ENCODE measurements around the gene IMPA2.
A peak's percentile ranks its signal among the peaks of the same experiment; 100 is the strongest.

The IMPA2 gene

GRCh38 chr18:11976315-11977152 lies 4.8 kb upstream of the IMPA2 start:
- Histone ChIP-seq H3K4me1 (peaks cover 3 to 8% (median 5%) of the 10 kb centered on the region in 4 donors), H3K9me3 (no peaks in the 10 kb centered on the region), H3K36me3 (no peaks in the 10 kb centered on the region), H3K27ac (no peak overlapping the region), H3K27me3 (no peaks in the 10 kb centered on the region), H3K4me3 (no peak overlapping the region)
- TF ChIP-seq, protein P1, sequence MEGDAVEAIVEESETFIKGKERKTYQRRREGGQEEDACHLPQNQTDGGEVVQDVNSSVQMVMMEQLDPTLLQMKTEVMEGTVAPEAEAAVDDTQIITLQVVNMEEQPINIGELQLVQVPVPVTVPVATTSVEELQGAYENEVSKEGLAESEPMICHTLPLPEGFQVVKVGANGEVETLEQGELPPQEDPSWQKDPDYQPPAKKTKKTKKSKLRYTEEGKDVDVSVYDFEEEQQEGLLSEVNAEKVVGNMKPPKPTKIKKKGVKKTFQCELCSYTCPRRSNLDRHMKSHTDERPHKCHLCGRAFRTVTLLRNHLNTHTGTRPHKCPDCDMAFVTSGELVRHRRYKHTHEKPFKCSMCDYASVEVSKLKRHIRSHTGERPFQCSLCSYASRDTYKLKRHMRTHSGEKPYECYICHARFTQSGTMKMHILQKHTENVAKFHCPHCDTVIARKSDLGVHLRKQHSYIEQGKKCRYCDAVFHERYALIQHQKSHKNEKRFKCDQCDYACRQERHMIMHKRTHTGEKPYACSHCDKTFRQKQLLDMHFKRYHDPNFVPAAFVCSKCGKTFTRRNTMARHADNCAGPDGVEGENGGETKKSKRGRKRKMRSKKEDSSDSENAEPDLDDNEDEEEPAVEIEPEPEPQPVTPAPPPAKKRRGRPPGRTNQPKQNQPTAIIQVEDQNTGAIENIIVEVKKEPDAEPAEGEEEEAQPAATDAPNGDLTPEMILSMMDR (IDR thresholded peaks at IDR 0.05): no peak
- intact Hi-C loops (cut with DNase I; ENCODE audit: low total_unique reads): no loop called here
- DNase-seq: peak in 1 of 2 donors; percentile 27

GRCh38 chr18:11977153-11977466 lies 4.2 kb upstream of the IMPA2 start:
- H3K27ac ChIP-seq: no peak overlapping the region
- no peaks in the 10 kb centered on the region for H3K9me3 ChIP-seq
- intact Hi-C loops (cut with DNase I; ENCODE audit: low total_unique reads): no loop called here
- H3K4me3 ChIP-seq: no peak overlapping the region
- DNase-seq: no peak
- TF ChIP-seq, protein P1 (IDR thresholded peaks at IDR 0.05): no peak
- peaks cover 3 to 8% (median 5%) of the 10 kb centered on the region in 4 donors for H3K4me1 ChIP-seq
- no peaks in the 10 kb centered on the region for H3K36me3 ChIP-seq
- H3K27me3 ChIP-seq: no peaks in the 10 kb centered on the region

DNA sequence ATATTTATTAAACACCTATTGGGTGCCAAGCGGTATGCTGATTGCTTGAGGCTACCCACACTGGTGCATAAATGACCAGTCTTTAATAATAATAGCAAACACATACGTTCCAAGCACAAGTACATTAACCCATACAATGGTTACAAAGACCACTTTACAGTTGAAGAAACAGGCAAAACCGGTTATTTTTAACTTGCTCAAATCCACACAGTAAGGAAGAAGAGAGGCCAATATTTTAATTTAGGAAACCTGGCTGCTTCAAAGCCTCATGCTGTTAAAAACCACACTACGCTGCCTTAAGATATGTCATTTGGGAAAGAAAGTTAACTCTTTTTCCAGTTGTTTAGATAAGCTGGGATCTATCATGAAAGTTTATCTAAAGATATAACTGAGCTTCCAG lies 2.4 kb upstream of the IMPA2 start:
- Histone ChIP-seq H3K4me3 (no peak overlapping the region), H3K27me3 (no peaks in the 10 kb centered on the region), H3K27ac (no peak overlapping the region), H3K36me3 (no peaks in the 10 kb centered on the region), H3K9me3 (no peaks in the 10 kb centered on the region), H3K4me1 (peaks cover 4 to 13% (median 10%) of the 10 kb centered on the region in 4 donors)
- DNase-seq: no peak
- TF ChIP-seq, protein P1 (IDR thresholded peaks at IDR 0.05): no peak
- intact Hi-C loops (cut with DNase I; ENCODE audit: low total_unique reads): no loop called here

DNA sequence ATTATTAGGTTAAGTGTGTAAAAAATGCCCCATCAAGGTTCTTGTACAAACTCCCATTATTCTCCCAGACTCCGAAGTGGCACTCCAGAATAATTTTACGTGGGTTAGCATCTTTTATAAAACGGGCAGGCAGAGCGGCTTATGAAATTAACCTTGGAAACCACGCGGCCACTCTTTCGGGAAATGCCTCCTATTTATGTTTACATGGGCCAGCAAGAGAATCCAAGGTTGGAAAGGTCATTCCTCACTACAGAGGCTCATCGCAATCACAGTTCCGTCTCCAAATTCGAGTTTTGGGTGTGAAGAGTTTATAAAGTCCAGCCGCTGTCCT lies 1.2 kb upstream of the IMPA2 start:
- no peaks in the 10 kb centered on the region for H3K27me3 ChIP-seq
- no peaks in the 10 kb centered on the region for H3K36me3 ChIP-seq
- no peaks in the 10 kb centered on the region for H3K9me3 ChIP-seq
- peak in 1 of 2 donors; percentile 32 for DNase-seq
- peaks cover 4 to 16% (median 10%) of the 10 kb centered on the region in 4 donors for H3K4me1 ChIP-seq
- H3K4me3 ChIP-seq: peak overlapping the region; percentile 75 to 88
- intact Hi-C loops (cut with DNase I; ENCODE audit: low total_unique reads): loop anchor here (5.0 kb wide), 1 partner anchor 33 kb away; no protein-coding TSS in a partner anchor
- peak overlapping the region; percentile 89 to 96 for H3K27ac ChIP-seq
- TF ChIP-seq, protein P1 (IDR thresholded peaks at IDR 0.05): no peak

DNA sequence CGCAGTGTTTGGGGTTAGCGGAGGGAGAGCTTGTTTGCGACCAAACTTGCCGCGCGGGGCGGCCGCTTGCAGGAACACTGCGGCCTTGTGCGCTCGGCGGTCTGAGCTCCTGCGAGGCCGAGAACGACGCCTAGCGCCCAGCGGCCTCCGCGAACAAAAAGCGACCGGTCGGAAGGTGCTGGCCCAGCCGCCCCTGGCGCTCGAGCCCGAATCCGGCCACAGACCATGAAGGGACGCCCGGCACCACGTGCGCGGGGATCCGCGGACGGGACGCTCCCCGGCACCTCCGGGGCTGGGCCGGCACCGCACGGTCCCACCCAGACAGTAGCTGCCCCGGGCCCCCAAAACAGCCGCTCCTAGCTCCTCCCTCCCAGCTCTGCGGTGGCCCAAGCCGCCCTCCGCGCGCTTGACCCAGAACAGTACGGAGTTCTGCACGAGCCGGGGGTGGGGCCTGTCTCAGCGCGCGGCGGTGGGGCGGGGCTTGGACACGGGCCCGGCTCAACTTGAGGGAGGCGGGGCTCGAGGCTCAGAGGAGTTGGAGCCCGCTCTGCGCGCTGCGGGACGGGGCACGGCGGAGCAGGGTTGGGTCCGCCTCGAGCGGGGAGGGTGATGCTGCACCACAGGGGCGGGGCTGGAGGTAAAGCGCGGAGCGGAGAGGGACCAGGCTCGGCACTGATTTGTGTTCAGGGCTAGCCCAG lies 664 bp upstream of the IMPA2 start:
- peak; percentile 97 to 99 for DNase-seq
- H3K27ac ChIP-seq: peak overlapping the region; percentile 89 to 96
- H3K4me3 ChIP-seq: peak overlapping the region; percentile 75 to 88
- intact Hi-C loops (cut with DNase I; ENCODE audit: low total_unique reads): loop anchor here (5.0 kb wide), 1 partner anchor 33 kb away; no protein-coding TSS in a partner anchor
- H3K27me3 ChIP-seq: no peaks in the 10 kb centered on the region
- H3K4me1 ChIP-seq: peaks cover 4 to 16% (median 10%) of the 10 kb centered on the region in 4 donors
- TF ChIP-seq, protein P1 (IDR thresholded peaks at IDR 0.05): no peak
- H3K36me3 ChIP-seq: no peaks in the 10 kb centered on the region
- H3K9me3 ChIP-seq: no peaks in the 10 kb centered on the region
